ENCODE measurements around the gene KTN1.

The KTN1 gene

GRCh38 chr14:55568618-55569017, 11.4 kb upstream of the KTN1 start:
- Histone ChIP-seq H3K4me3 (ENCODE audit: low read depth, low read length, poor library complexity, severe bottlenecking) (no peak overlapping the region), H3K9me2 (ENCODE audit: low read depth, low read length) (no peaks in the 10 kb centered on the region), H3F3A (ENCODE audit: insufficient read depth, low read length) (no peaks in the 10 kb centered on the region), H3K27ac (ENCODE audit: low read depth, low read length, poor library complexity, severe bottlenecking) (no peak overlapping the region), H3K9ac (ENCODE audit: low read length) (no peak overlapping the region), H3K36me3 (ENCODE audit: insufficient read depth, low read length) (no peaks in the 10 kb centered on the region), H3K9me3 (ENCODE audit: low read length) (no peaks in the 10 kb centered on the region), H4K20me1 (ENCODE audit: insufficient read depth, low read length) (no peaks in the 10 kb centered on the region), H3K4me2 (ENCODE audit: low read length) (no peak overlapping the region), H3K4me1 (ENCODE audit: insufficient read depth, low read length, severe bottlenecking) (no peaks in the 10 kb centered on the region), H3K27me3 (ENCODE audit: insufficient read depth, low read length) (no peaks in the 10 kb centered on the region), H3K79me2 (ENCODE audit: insufficient read depth, low read length) (no peaks in the 10 kb centered on the region), H2AFZ (ENCODE audit: low read length) (no peak overlapping the region)
- no peak for TF ChIP-seq EZH2 (IDR thresholded peaks at IDR 0.05; ENCODE audit: borderline replicate concordance, low read length)
- TF ChIP-seq, protein P1, sequence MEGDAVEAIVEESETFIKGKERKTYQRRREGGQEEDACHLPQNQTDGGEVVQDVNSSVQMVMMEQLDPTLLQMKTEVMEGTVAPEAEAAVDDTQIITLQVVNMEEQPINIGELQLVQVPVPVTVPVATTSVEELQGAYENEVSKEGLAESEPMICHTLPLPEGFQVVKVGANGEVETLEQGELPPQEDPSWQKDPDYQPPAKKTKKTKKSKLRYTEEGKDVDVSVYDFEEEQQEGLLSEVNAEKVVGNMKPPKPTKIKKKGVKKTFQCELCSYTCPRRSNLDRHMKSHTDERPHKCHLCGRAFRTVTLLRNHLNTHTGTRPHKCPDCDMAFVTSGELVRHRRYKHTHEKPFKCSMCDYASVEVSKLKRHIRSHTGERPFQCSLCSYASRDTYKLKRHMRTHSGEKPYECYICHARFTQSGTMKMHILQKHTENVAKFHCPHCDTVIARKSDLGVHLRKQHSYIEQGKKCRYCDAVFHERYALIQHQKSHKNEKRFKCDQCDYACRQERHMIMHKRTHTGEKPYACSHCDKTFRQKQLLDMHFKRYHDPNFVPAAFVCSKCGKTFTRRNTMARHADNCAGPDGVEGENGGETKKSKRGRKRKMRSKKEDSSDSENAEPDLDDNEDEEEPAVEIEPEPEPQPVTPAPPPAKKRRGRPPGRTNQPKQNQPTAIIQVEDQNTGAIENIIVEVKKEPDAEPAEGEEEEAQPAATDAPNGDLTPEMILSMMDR (IDR thresholded peaks at IDR 0.05; ENCODE audit: low read length): no peak

GRCh38 chr14:55571125-55571889, 8.7 kb upstream of the KTN1 start:
- H3K36me3 ChIP-seq (ENCODE audit: insufficient read depth, low read length): no peaks in the 10 kb centered on the region
- H3K79me2 ChIP-seq (ENCODE audit: insufficient read depth, low read length): no peaks in the 10 kb centered on the region
- no peaks in the 10 kb centered on the region for H3K9me2 ChIP-seq (ENCODE audit: low read depth, low read length)
- no peak overlapping the region for H3K4me3 ChIP-seq (ENCODE audit: low read depth, low read length, poor library complexity, severe bottlenecking)
- no peak overlapping the region for H3K4me2 ChIP-seq (ENCODE audit: low read length)
- no peak for TF ChIP-seq EZH2 (IDR thresholded peaks at IDR 0.05; ENCODE audit: borderline replicate concordance, low read length)
- TF ChIP-seq, protein P1 (IDR thresholded peaks at IDR 0.05; ENCODE audit: low read length): no peak
- H3K4me1 ChIP-seq (ENCODE audit: insufficient read depth, low read length, severe bottlenecking): no peaks in the 10 kb centered on the region
- H3K27ac ChIP-seq (ENCODE audit: low read depth, low read length, poor library complexity, severe bottlenecking): no peak overlapping the region
- H3F3A ChIP-seq (ENCODE audit: insufficient read depth, low read length): no peaks in the 10 kb centered on the region
- H3K27me3 ChIP-seq (ENCODE audit: insufficient read depth, low read length): no peaks in the 10 kb centered on the region
- H3K9me3 ChIP-seq (ENCODE audit: low read length): no peaks in the 10 kb centered on the region
- H4K20me1 ChIP-seq (ENCODE audit: insufficient read depth, low read length): no peaks in the 10 kb centered on the region
- H3K9ac ChIP-seq (ENCODE audit: low read length): no peak overlapping the region
- H2AFZ ChIP-seq (ENCODE audit: low read length): no peak overlapping the region

DNA sequence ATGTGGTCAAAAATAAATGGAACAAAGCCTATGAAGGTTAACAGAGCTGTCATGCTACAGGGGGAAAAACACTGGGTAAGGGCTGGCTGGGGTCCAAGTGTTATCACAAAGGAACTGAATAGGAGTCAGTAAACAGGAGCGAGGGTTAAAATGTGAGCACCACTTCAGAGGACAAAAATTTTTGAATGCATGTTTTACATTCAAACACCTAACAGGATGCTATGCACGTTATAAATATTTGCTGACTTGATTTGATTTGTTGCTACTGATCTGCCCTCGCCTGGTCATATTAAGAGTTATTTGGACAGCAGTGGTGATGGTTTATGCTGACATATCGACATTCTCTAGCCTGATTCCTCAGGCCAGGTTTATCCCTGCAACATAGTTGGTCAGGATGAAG, 7.4 kb upstream of the KTN1 start:
- no peaks in the 10 kb centered on the region for H3K9me2 ChIP-seq (ENCODE audit: low read depth, low read length)
- TF ChIP-seq, protein P1 (IDR thresholded peaks at IDR 0.05; ENCODE audit: low read length): no peak
- TF ChIP-seq EZH2 (IDR thresholded peaks at IDR 0.05; ENCODE audit: borderline replicate concordance, low read length): no peak

More for the DNA sequence above, 7.4 kb upstream of the KTN1 start:
- Histone ChIP-seq H3K4me2 (ENCODE audit: low read length) (no peak overlapping the region), H3K9ac (ENCODE audit: low read length) (no peak overlapping the region), H4K20me1 (ENCODE audit: insufficient read depth, low read length) (no peaks in the 10 kb centered on the region), H3K4me3 (ENCODE audit: low read depth, low read length, poor library complexity, severe bottlenecking) (no peak overlapping the region), H3K27ac (ENCODE audit: low read depth, low read length, poor library complexity, severe bottlenecking) (no peak overlapping the region), H3F3A (ENCODE audit: insufficient read depth, low read length) (no peaks in the 10 kb centered on the region), H2AFZ (ENCODE audit: low read length) (no peak overlapping the region), H3K27me3 (ENCODE audit: insufficient read depth, low read length) (no peaks in the 10 kb centered on the region), H3K9me3 (ENCODE audit: low read length) (no peaks in the 10 kb centered on the region), H3K36me3 (ENCODE audit: insufficient read depth, low read length) (no peaks in the 10 kb centered on the region), H3K79me2 (ENCODE audit: insufficient read depth, low read length) (no peaks in the 10 kb centered on the region), H3K4me1 (ENCODE audit: insufficient read depth, low read length, severe bottlenecking) (no peaks in the 10 kb centered on the region)

All from OCI-LY1 (cell line).